ENCODE data around the gene ZMIZ1.

GRCh38 chr10:79185796-79186374 lies 117.1 kb downstream of the ZMIZ1 start:
- TF ChIP-seq CTCF (IDR thresholded peaks at IDR 0.05): no peak
- no peak for TF ChIP-seq POLR2A (IDR thresholded peaks at IDR 0.05)
